Measurements from ENCODE around the gene SERGEF.

SERGEF gene

DNA sequence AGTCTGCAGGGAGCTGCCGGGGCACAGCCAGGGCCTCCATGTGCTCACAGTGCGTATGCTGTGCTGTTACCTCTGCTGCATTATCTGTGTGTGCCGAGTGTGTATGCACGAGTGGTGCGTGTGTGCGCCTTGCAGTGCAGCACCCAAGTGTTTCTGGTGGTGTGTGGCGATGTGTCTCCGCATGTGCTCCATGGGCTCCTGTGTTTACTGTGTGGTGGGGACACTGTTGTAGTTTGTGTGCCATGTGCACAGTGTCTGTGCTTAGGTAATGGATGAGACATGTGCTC, 246.8 kb downstream of the SERGEF start:
- no peak for DNase-seq

- no peak for DNase-seq
These were observed 247.3 kb downstream of the SERGEF start for GRCh38 chr11:17765356-17766072.

DNA sequence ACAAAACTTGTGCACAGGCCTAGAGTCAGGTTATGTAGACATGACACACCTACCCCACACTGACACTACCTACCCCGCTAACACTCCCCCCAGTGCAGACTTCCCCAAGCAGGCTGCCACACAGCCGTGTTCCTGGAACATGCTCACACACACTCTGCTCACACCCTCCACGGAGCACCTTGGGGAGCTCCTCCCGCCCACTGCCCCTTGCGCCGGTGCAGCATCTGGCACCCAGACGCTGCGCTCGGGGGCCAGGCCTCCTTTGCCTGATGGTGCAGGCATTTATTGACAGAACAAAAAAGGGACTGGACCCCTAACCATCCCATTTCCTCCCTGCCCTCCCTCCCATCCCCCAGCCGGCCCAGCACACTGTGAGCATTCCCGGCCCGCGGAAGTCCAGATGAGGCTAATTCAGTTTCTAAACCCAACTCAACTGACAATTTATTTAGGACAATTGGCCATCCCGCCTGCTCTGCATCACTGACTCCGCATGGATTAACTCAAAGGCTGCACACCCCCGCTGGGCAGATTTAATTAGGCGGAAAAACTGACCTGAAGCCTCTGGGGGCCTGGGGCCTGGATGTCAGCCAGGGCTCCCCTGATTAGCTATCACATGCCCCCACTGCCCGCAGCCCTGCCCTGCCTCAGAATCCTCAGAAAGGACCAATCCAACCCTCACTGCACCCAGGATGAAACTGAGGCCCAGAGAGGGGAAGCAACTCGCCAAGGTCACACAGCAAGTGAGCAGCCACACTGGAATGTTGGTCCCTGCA, 248.2 kb downstream of the SERGEF start:
- no peak for DNase-seq

DNA sequence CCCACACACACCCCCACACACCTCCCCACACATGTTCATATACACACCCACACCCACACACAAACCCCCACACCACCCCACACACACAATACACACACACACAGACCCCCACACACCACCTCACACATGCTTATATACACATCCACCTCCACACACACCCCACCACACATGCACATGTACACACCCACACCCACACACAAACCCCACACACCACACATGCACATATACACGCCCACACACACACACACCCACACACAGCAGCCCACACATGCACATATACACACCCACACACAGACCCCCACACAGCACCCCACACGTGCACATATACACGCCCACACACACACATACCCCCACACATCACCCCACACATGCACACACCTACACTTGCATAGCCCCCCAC, 249.1 kb downstream of the SERGEF start:
- DNase-seq, result no peak

DNA sequence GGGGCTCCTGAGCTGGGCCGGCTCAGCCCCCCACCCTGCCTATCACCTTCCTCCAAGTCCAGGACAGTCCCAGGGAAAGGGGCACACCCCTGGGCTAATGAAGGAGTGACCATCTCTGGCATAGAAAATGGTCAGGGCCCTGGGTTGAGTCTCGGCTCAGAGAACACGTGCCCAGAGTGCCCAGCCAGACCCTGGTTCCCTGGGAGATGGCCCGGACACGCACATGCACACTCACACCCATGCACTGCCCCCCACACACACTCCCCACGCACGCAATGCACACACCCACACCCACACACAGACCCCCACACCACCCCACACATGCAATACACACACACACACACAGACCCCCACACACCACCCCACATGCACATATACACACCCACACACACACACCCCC, 249.6 kb downstream of the SERGEF start:
- no peak for DNase-seq

DNA sequence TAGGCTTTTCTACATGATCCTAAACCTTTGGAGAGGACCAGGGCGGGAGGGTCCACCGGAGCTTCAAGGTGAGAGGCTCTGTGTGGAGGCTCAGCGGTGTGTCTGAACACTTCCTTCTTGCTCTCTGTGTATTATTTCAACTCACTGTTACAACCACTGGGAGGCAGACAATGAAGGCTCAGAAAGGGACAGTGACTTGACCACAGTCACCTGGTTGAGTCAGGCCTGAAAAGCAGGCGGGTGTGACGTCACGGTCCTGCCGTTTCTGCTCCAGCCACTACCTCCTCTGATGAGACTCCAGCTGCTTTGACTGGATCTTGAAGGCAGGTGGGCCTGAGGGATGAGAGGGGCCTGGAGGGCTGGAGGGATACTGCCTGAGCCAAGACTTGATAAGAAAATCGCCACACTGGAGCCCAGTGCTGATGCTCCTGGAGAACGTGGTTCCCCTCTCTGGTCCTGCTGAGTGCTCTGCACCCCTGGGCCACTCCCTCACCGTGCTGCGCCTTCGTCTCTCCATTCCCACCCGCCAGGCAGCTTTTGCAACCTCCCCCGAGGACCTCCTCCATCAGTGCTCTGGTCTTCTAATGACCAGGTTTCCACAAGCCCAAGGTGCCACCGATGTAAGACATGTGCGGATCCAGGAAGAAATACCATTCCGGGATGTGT, 250.4 kb downstream of the SERGEF start:
- no peak for DNase-seq

DNA sequence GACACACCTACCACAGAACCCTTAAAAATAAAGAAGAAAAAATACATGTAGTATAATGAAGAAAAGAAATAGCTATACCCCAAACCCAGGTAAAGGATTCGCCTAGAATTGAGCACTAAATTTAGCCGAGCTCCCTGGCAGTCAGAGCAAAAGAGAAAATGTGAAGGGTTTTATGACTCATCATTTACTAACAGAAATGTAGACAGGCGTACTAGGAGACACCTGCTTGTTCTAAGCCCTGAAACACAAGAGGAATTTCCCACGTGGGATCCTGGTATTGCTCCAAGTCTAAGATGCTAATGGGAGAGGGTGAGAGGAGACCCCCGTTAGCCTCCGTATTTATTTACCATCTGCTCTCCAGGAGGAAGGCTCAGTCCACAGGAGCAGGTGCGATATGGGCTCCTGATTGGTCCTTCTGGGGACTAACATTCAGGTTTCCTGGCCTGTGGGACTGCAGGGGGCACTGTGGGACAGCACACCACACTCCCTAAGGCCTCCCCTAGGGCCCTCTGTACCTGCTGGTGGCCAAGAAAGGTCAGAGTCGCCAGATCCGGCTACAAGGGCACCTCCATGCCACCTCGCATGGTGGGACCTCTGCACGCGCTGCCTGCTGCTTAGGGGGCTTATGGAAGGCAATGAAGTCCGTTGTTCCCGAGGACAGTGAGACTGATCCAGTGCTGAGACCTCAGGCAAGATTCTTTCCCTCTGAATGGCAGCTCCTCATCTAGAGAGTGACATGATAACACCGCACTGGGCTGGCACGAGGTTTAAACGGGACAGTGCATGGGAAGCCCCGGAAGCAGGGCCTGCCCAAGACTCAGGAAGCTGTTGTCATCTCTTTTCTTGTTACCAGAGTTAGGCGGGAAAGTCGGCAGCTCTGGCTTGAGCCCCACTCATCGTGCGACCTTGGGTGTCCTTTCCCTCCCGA, 252.5 kb downstream of the SERGEF start:
- DNase-seq, result no peak

GRCh38 chr11:17755891-17756290, 257.0 kb downstream of the SERGEF start:
- no peak for DNase-seq

GRCh38 chr11:17753641-17754040, 259.2 kb downstream of the SERGEF start:
- no peak for DNase-seq

- no peak for DNase-seq
These were observed 259.7 kb downstream of the SERGEF start for GRCh38 chr11:17753153-17753552.

DNA sequence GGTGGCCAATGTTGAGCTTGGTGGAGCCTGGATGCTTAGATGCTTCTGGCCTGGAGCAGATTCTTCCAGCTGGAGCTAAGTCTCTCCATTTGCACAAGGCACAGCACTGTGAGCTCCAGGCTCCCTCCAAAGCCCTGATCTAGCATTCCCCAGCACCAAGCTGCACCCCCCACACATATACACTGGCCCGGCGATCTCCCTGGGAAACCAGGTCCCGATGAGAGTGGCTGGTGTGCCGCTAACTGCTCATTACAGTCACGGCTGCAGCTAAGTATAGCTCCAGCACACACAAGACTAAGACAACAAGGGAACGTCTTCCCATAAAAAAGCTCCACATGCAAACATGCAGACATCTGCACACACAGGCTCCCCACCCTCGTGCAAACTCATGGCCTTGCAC, 260.7 kb downstream of the SERGEF start:
- no peak for DNase-seq

GRCh38 chr11:17751558-17751957, 261.3 kb downstream of the SERGEF start:
- no peak for DNase-seq

GRCh38 chr11:17750801-17751165, 262.1 kb downstream of the SERGEF start:
- no peak for DNase-seq

GRCh38 chr11:17750013-17750800, 262.6 kb downstream of the SERGEF start:
- no peak for DNase-seq

DNA sequence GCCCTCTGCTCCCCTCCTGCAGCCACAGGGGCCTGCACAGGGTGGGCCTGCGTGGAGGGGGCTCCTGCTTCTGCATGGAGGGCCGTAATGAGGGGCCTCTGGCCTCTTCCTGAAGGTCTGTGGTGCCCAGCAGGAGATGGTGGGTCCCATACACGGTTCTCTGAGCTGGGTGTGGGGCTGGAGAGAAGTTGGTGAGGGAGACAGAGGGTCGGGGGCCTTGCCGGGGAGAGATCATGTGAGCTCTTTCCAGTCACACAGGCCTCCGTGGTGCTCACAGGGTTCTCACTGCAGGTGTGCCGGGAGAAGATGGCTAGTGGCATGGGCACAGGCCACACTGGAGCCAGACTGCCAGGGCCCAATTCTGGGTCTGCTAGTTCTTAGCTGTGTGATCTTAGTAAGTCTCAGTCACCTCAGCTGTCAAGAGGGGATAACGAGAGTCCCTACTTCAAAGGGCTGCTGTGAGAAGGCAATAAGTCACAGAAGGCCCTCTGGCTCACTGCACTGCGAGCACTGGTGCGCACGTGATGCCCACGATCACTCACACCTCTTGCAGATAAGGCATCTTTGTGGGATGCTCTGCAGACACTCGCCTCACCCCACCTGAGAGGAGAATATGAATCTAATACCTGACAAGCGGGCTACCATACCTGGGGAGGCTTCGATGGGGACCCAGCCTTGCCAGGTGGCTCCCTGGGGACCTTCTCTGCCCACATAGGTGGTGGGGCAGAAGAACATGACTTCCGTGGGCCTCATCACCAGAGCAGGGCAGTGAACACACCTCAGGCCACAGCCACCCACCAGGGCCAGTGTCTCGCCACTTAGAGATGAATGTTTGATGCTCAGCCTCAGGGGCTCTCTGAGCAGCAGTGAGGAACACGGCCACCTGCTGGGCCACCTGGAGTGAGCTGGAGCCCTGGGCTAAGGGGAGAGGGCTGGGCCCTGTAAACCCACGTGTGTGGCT, 263.8 kb downstream of the SERGEF start:
- no peak for DNase-seq

DNA sequence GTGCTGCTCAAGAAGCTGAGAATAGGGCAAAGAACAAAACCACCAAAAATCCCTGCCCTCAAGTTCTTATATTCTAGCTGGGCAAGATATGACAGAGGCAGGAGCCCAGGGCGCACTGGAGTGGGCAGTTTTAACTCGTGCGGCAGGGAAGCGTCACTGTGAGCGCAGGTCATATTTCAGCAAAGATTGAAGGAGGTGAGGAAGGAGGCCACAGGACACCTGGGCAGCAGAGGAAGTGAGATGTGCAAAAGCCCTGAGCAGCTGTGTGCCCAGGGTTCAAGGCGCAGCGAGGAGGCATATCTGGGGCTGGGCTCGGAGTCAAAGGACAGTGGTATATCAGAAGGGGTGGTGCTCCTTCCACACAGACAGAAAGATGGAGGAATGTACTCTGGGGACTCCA, 264.8 kb downstream of the SERGEF start:
- DNase-seq, result no peak

GRCh38 chr11:17747131-17747955, 265.5 kb downstream of the SERGEF start:
- DNase-seq, result no peak

DNA sequence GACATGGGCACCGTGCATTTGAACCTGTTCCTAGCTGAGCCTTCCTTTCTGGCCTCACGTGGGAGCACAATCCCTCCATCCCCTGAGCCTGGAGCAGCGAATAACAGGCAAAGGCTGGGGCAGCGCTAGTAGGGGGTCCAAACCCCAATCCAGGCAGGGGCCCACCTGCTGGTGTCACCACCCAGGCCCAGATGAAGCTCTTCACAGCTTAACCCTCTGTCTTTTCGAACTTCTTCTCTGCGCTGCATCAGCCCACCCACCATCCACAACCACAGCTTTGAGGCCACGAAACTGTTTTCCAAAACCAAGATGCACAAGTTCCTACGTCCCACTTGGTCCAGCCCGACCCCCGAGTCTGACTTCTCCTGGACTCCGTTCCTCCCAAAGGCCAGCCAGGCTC, 266.8 kb downstream of the SERGEF start:
- no peak for DNase-seq

DNA sequence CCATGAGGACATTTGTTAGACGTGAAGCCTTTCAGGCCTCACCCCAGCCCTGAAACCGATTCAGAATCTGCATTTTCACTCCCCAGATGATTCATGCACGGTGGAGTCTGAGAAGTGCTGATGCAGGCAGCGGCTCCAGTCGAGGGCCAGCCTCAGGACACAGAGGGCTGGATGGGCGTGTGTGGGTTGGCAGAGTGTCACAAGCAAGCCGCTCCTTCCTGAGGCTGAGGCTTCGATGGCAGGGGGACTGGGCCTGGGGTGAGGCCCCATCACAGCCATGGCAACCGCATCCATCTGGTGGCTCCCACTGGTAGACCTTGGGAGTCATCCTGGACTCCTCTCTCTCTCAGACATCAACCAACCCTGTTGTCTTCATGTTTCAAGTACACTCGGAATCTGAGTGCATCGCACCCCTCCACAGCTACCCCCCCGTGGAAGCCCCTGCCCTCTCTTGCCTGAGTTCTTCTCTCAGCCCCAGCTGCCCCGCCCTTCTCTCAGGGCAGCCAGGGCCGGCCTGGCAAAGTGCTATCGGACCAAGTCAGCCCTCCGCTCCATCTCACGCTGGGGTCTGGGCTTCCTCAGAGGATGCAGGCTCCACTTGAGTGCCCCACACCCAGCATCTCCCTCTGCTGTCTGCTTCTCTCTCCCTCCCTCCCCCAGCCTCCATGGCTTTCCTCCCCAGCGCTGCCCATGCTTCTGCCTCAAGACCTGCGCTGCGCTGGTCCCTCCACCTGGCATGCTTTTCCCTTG, 267.6 kb downstream of the SERGEF start:
- DNase-seq, result no peak
